Measurements from ENCODE around the gene XRCC1.

DNA sequence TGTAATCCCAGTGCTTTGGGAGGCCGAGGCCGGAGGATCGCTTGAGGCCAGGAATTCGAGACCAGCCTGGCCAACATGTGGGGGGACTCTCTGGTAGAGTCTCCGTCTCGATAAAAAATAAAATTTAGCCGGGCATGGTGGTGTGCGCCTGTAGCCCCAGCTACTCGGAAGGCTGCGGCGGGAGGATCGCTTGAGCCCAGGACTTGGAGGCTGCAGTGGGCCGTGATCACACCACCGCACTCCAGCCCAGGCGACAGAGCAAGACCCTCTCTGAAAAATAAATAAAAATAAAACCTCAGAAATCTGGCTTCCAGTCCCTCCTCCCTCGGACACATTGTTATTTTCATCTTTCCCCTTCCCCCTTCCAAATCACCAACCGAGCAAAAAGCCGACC is 20.3 kb upstream of the XRCC1 start:
- no peak for TF ChIP-seq ZNF274 (IDR thresholded peaks at IDR 0.05; ENCODE audit: low read depth, low read length)
- TF ChIP-seq YY1 (IDR thresholded peaks at IDR 0.05; ENCODE audit: insufficient read depth, insufficient read length): no peak

Measured in NT2/D1 (cell line).